B cell (primary cell): ENCODE results near the gene BAHCC1. TPM values are rescaled to one million over a fixed set of nuclear protein-coding genes. Genes with fewer than 3 reads are reported as not detected.
A peak's percentile ranks its signal among the peaks of the same experiment; 100 is the strongest.

Experiments
- ATAC-seq: fragments of 200-7000 bp; cut with Tn5 transposase; one replicate; pipeline ENCODE4 v1.10.0; 2021; ENCODE audit warnings: low read depth, mild to moderate bottlenecking, moderate number of reproducible peaks, moderate library complexity
- CTCF ChIA-PET: fragments of 350-600 bp; sonication (Branson Sonifier 250); formaldehyde crosslinking; loops from one replicate; lab custom pipeline; 2021; ENCODE audit warnings: antibody characterized with exemption, inconsistent platforms; lab: Charles Lee
- POLR2A ChIA-PET: fragments of 350-600 bp; sonication (Branson Sonifier 250); formaldehyde crosslinking; loops from one replicate; lab custom pipeline; 2021; ENCODE audit warnings: antibody characterized with exemption; lab: Charles Lee
- DNase-seq: peaks from one replicate; pipeline ENCODE4 v3.0.0; 2013
- H2AFZ ChIP-seq: 2 replicates; pipeline ENCODE4 v1.6.1; 2012; ENCODE audit warnings: mild to moderate bottlenecking, low read depth, low read length; ENCODE audit not compliant: insufficient read depth, poor library complexity, severe bottlenecking
- H3K27ac ChIP-seq, 2 donors: 1 replicate in 1 of 2; 2 replicates in 1 of 2; pipeline ENCODE4 v1.5.1; 2012 to 2013; ENCODE audit warnings: low read length in 2 of 2, mild to moderate bottlenecking in 2 of 2, moderate library complexity in 1 of 2
- H3K27me3 ChIP-seq, 4 experiments: fragments of 200-600 bp in 1 of 4; sonication (generic) in 1 of 4; replicated peaks in 1 of 4; 1 replicate in 2 of 4; 2 replicates in 2 of 4; pipeline versions ENCODE4 v1.6.1 to v1.7.0; 2013 to 2016; ENCODE audit warnings: low read length in 3 of 4, mild to moderate bottlenecking in 2 of 4, mixed read lengths in 1 of 4, moderate library complexity in 1 of 4; ENCODE audit not compliant: insufficient read depth in 4 of 4, control insufficient read depth in 3 of 4; ENCODE audit errors: control extremely low read depth in 1 of 4
- H3K36me3 ChIP-seq, 2 experiments: replicated peaks in 1 of 2; 1 replicate in 1 of 2; 2 replicates in 1 of 2; pipeline versions ENCODE4 v1.6.1 to v1.7.1; 2013; ENCODE audit warnings: low read length in 1 of 2; ENCODE audit not compliant: insufficient read depth in 2 of 2, control insufficient read depth in 1 of 2; ENCODE audit errors: control extremely low read depth in 1 of 2, extremely low read depth in 1 of 2
- H3K4me1 ChIP-seq, 2 donors: fragments of 200-600 bp in 1 of 2; sonication (generic) in 1 of 2; 1 replicate in 1 of 2; 2 replicates in 1 of 2; pipeline versions ENCODE4 v1.5.1 to v1.6.1; 2013 to 2017; ENCODE audit warnings: low read length in 2 of 2; ENCODE audit not compliant: control insufficient read depth in 2 of 2, insufficient read depth in 2 of 2
- H3K4me2 ChIP-seq: replicated peaks from 2 replicates; pipeline ENCODE3; 2012; ENCODE audit warnings: mild to moderate bottlenecking, low read depth, low read length; ENCODE audit not compliant: poor library complexity, severe bottlenecking
- H3K4me3 ChIP-seq, 5 experiments: fragments of 200-600 bp in 1 of 5; sonication (generic) in 1 of 5; 1 replicate in 3 of 5; 2 replicates in 2 of 5; pipeline versions ENCODE4 v1.5.1 to v1.7.0; 2011 to 2016; ENCODE audit warnings: low read length in 4 of 5, mild to moderate bottlenecking in 4 of 5, low read depth in 2 of 5, control low read depth in 1 of 5, moderate library complexity in 1 of 5; ENCODE audit not compliant: insufficient read depth in 1 of 5; ENCODE audit errors: control extremely low read depth in 1 of 5, extremely low read depth in 1 of 5
- H3K79me2 ChIP-seq: fragments of 200-600 bp; sonication (generic); one replicate; pipeline ENCODE4 v1.6.0; 2016; ENCODE audit warnings: low read length; ENCODE audit not compliant: control insufficient read depth, insufficient read depth
- H3K9ac ChIP-seq: fragments of 200-600 bp; sonication (generic); 2 replicates; pipeline ENCODE4 v1.6.1; 2017; ENCODE audit warnings: mild to moderate bottlenecking, low read length, moderate library complexity
- H3K9me3 ChIP-seq, 3 donors: one replicate each; pipeline versions ENCODE4 v1.6.1 to v1.7.1; 2013; ENCODE audit warnings: low read length in 2 of 3; ENCODE audit not compliant: control insufficient read depth in 2 of 3, insufficient read depth in 1 of 3; ENCODE audit errors: control extremely low read depth in 1 of 3
- H4K20me1 ChIP-seq: 2 replicates; pipeline ENCODE4 v1.6.0; 2012; ENCODE audit warnings: mild to moderate bottlenecking, low read length; ENCODE audit not compliant: insufficient read depth, control insufficient read depth, poor library complexity, severe bottlenecking
- H3K27ac Mint-ChIP-seq: one replicate; pipeline ENCODE4 v1.8.0; 2021; ENCODE audit warnings: mixed read lengths
- H3K27me3 Mint-ChIP-seq: one replicate; pipeline ENCODE4 v1.8.0; 2021; ENCODE audit warnings: mixed read lengths
- H3K4me1 Mint-ChIP-seq: one replicate; pipeline ENCODE4 v1.8.0; 2021; ENCODE audit warnings: mixed read lengths
- H3K4me3 Mint-ChIP-seq: one replicate; pipeline ENCODE4 v1.8.0; 2021; ENCODE audit warnings: mixed read lengths
- H3K9me3 Mint-ChIP-seq: one replicate; pipeline ENCODE4 v1.8.0; 2022; ENCODE audit warnings: mixed read lengths; ENCODE audit not compliant: insufficient read depth
- EZH2 ChIP-seq: IDR thresholded peaks from 2 replicates; pipeline ENCODE4 v1.6.1; 2012; ENCODE audit warnings: borderline replicate concordance, low read depth, mild to moderate bottlenecking, moderate library complexity, low read length; ENCODE audit not compliant: insufficient read depth, poor library complexity, severe bottlenecking
- WGBS: methylation state at CpG from one replicate; pipeline ENCODE4 v1.1.5; 2013; ENCODE audit warnings: missing lambda C conversion rate; ENCODE audit not compliant: insufficient coverage; 5-methylcytosine and 5-hydroxymethylcytosine counted together
- intact Hi-C: fragments of 100-400 bp; cut with micrococcal nuclease; formaldehyde crosslinking; loops from one replicate; pipeline ENCODE4 v1.10.0; 2022
- polyA plus RNA-seq: library from polyadenylated mRNA; depleted of rRNA; stranded (reverse); fragments of >200 nt; gene quantifications from 2 replicates; pipeline ENCODE4 v1.2.3, GENCODE V29; 2012
- total RNA-seq, 2 donors: library from RNA; stranded (reverse); fragments of 120-200 nt in 1 of 2; gene quantifications; 1 replicate in 1 of 2; 2 replicates in 1 of 2; pipeline versions ENCODE4 v1.2.3 to v1.2.4, GENCODE V29; 2013 to 2022
- TF ChIP-seq, protein P1 (sequence below): fragments of 200-600 bp; IDR thresholded peaks from one replicate; pipeline ENCODE4 v1.8.0; 2022; ENCODE audit warnings: antibody characterized with exemption, mild to moderate bottlenecking

BAHCC1 gene
- total and polyA plus RNA-seq, 2 donors (not counting 1 experiment from before 2014, with no cell fraction given): 0.12 to 0.48 TPM

DNA sequence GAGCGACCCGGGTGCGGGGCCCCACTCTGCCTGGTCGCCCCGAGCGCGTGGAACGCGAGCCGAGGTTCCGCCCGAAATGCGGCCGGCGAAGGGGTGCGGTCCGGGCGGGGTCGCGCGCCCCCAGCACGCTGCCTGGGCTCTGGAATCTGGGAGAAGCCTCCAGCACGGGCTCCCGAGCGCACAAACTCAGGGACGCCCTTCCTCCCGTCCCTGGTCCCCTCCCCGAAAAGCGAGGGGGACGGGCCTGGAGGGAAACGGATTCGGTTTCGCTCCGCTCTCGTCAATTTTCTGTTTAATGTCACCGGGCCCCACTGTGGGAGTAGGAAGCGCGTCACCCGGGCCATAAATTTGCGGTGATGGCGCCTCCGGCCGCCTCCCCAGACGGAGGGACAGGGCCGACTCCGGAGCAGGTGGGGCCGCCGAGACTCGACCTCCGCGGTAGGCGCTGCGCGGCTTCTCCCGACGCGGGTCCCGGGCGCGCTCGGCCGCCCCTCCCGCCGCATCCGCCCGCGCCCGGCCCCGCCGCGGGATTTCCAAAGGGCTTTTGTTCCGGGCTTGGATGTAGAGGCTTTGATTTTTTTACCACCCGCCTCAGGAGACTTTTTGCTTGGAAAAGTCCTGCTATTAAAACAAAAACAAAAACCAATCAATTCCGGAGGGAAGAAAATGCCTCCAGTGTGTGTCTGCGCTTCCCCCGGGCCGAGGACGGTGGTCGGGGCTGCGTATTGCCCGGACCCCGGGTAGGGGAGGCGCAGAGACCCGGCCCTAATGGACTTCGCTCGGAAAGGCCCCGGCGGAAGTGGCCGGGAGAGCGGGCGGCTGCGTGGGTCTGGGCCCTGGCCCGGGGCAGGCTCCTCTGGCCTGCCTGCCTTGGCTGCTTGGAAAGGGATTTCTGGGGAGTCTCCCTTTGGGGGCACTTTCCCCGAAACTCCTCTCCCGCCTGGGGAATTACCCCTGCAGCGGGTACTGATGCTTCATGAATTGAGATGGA, 7.9 kb upstream of the BAHCC1 start:
- POLR2A ChIA-PET: no interaction called here
- Histone ChIP-seq H3K9me3 (peaks cover 0 to 20% (median 0%) of the 10 kb centered on the region in 3 donors), H3K4me1 (peaks cover 11 to 14% of the 10 kb centered on the region in 2 donors), H4K20me1 (peaks cover 2% of the 10 kb centered on the region), H3K4me3 (peak overlapping the region; percentile 38 to 69 (median 57)), H3K4me2 (peak overlapping the region; percentile 97), H3K79me2 (no peaks in the 10 kb centered on the region), H3K36me3 (no peaks in the 10 kb centered on the region), H2AFZ (peak overlapping the region; percentile 88), H3K9ac (peak overlapping the region; percentile 78), H3K27me3 (peaks cover 0 to 77% (median 34%) of the 10 kb centered on the region in 4 experiments), H3K27ac (no peak overlapping the region)
- H3K4me3 Mint-ChIP-seq: peak overlapping the region; percentile 83
- peaks cover 46% of the 10 kb centered on the region for H3K27me3 Mint-ChIP-seq
- intact Hi-C loops: loop anchor here (5.0 kb wide), 1 partner anchor 90 kb away; the partner anchor contains the start of gene SLC38A10
- H3K4me1 Mint-ChIP-seq: no peaks in the 10 kb centered on the region
- WGBS: 14% methylated on average over 95 of the region's 96 CpGs
- H3K9me3 Mint-ChIP-seq: no peaks in the 10 kb centered on the region
- ATAC-seq: peak; percentile 60
- no peak overlapping the region for H3K27ac Mint-ChIP-seq
- peak; percentile 75 for DNase-seq
- CTCF ChIA-PET: no interaction called here
- TF ChIP-seq, protein P1, sequence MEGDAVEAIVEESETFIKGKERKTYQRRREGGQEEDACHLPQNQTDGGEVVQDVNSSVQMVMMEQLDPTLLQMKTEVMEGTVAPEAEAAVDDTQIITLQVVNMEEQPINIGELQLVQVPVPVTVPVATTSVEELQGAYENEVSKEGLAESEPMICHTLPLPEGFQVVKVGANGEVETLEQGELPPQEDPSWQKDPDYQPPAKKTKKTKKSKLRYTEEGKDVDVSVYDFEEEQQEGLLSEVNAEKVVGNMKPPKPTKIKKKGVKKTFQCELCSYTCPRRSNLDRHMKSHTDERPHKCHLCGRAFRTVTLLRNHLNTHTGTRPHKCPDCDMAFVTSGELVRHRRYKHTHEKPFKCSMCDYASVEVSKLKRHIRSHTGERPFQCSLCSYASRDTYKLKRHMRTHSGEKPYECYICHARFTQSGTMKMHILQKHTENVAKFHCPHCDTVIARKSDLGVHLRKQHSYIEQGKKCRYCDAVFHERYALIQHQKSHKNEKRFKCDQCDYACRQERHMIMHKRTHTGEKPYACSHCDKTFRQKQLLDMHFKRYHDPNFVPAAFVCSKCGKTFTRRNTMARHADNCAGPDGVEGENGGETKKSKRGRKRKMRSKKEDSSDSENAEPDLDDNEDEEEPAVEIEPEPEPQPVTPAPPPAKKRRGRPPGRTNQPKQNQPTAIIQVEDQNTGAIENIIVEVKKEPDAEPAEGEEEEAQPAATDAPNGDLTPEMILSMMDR: no peak
- peak; percentile 73 for TF ChIP-seq EZH2
